ENCODE results near the gene TMEM161A.

DNA sequence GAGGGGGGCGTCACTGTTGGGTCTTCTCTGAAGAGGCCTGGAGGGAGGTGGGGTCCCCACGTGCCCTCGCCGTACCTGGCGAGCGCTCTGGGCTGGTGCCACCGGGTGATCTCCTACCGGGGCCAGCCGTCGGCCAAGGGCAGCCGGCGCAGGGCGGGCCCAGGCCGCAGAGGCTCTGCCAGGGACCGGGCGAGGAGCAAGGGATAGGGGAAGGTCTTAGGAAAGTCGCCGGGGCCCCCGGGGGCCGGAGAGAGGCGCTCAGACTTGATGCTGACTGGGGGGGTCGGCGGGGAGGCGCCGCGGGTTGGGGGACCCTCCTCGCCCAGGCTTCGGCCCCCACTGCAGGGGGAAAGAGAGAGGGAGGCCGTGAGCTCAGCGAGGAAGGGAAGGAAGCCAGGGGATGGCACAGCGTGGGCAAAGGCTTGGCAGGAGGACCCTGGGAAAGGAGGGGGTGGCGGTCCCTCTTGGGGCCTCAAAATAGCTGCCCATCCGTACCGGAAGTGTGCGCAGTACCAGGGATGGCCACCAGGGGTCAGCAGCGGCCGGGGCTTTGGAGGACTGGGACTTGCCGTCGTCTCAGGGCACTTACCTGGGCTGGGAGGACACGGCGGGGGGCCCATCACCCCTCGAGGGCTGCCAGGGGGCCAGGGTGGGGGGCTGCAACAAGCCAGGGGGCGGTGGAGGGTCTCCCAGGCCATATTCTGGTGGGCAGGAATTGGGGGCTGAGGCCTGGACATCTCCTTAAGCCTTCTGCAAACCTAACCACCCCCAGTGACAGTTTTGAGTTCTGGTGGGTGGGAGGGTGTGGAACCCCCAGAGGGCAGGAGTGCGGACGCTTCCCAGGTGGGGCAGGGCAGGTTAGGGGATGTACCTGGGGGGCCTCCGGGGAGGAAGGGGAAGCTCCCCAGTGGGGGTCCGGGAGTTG lies 7.7 kb upstream of the TMEM161A start:
- TF ChIP-seq, protein P1, sequence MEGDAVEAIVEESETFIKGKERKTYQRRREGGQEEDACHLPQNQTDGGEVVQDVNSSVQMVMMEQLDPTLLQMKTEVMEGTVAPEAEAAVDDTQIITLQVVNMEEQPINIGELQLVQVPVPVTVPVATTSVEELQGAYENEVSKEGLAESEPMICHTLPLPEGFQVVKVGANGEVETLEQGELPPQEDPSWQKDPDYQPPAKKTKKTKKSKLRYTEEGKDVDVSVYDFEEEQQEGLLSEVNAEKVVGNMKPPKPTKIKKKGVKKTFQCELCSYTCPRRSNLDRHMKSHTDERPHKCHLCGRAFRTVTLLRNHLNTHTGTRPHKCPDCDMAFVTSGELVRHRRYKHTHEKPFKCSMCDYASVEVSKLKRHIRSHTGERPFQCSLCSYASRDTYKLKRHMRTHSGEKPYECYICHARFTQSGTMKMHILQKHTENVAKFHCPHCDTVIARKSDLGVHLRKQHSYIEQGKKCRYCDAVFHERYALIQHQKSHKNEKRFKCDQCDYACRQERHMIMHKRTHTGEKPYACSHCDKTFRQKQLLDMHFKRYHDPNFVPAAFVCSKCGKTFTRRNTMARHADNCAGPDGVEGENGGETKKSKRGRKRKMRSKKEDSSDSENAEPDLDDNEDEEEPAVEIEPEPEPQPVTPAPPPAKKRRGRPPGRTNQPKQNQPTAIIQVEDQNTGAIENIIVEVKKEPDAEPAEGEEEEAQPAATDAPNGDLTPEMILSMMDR (IDR thresholded peaks at IDR 0.05): peak; percentile 83
- TF ChIP-seq EZH2 (IDR thresholded peaks at IDR 0.05; ENCODE audit: borderline replicate concordance, insufficient read depth, low read depth, low read length, poor library complexity, severe bottlenecking): no peak
